Liver (tissue), 3 donors: ENCODE data around the gene RNF141.

ENCODE experiments used
- FOXA1 ChIP-seq: IDR thresholded peaks from 2 replicates; pipeline ENCODE4 v1.6.1; 2016; ENCODE audit warnings: antibody characterized with exemption
- GABPA ChIP-seq, 2 donors: IDR thresholded peaks in 1 of 2; conservative IDR thresholded peaks in 1 of 2; 2 replicates each; pipeline ENCODE4 v1.6.1; 2016; ENCODE audit warnings: antibody characterized with exemption in 2 of 2, mild to moderate bottlenecking in 1 of 2, moderate library complexity in 1 of 2
- JUND ChIP-seq, 2 donors: IDR thresholded peaks; 2 replicates each; pipeline ENCODE4 v1.6.1; 2016; ENCODE audit warnings: antibody characterized with exemption in 2 of 2
- SP1 ChIP-seq: IDR thresholded peaks from 2 replicates; pipeline ENCODE4 v1.6.1; 2018; ENCODE audit warnings: antibody characterized with exemption, mild to moderate bottlenecking
- TAF1 ChIP-seq: conservative IDR thresholded peaks from 2 replicates; pipeline ENCODE4 v1.6.1; 2016; ENCODE audit warnings: antibody characterized with exemption, mild to moderate bottlenecking
- YY1 ChIP-seq: IDR thresholded peaks from 2 replicates; pipeline ENCODE4 v1.6.1; 2016; ENCODE audit warnings: antibody characterized with exemption, mild to moderate bottlenecking
- TF ChIP-seq, protein P1 (sequence below): fragments of 150-350 bp; IDR thresholded peaks from 2 replicates; pipeline ENCODE4 v1.5.1; 2017; ENCODE audit warnings: improper control_type of control experiment, low read depth, low read length; ENCODE audit not compliant: missing input control
- TF ChIP-seq, protein P2 (sequence below): IDR thresholded peaks from 2 replicates; pipeline ENCODE4 v1.6.1; 2016; ENCODE audit warnings: antibody characterized with exemption
- donor health status: healthy.
- donor health status: healthy.

- TF ChIP-seq, protein P1, sequence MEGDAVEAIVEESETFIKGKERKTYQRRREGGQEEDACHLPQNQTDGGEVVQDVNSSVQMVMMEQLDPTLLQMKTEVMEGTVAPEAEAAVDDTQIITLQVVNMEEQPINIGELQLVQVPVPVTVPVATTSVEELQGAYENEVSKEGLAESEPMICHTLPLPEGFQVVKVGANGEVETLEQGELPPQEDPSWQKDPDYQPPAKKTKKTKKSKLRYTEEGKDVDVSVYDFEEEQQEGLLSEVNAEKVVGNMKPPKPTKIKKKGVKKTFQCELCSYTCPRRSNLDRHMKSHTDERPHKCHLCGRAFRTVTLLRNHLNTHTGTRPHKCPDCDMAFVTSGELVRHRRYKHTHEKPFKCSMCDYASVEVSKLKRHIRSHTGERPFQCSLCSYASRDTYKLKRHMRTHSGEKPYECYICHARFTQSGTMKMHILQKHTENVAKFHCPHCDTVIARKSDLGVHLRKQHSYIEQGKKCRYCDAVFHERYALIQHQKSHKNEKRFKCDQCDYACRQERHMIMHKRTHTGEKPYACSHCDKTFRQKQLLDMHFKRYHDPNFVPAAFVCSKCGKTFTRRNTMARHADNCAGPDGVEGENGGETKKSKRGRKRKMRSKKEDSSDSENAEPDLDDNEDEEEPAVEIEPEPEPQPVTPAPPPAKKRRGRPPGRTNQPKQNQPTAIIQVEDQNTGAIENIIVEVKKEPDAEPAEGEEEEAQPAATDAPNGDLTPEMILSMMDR, result no peak
- TF ChIP-seq, protein P2, sequence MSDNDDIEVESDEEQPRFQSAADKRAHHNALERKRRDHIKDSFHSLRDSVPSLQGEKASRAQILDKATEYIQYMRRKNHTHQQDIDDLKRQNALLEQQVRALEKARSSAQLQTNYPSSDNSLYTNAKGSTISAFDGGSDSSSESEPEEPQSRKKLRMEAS, result no peak
- no peak for TF ChIP-seq TAF1
- TF ChIP-seq JUND (IDR thresholded peaks at IDR 0.05), result no peak
- no peak for TF ChIP-seq SP1
- TF ChIP-seq GABPA (IDR thresholded peaks at IDR 0.05 in 1 of 2, conservative IDR thresholded peaks at IDR 0.05 in 1 of 2), result no peak
- no peak for TF ChIP-seq FOXA1
- TF ChIP-seq YY1, result no peak
Measured at GRCh38 chr11:10528121-10528520, 12.9 kb downstream of the RNF141 start.
